ENCODE data around the gene LEO1. TPM values are rescaled to one million over a fixed set of nuclear protein-coding genes. Genes with fewer than 3 reads are reported as not detected.

LEO1 gene
- total and polyA plus RNA-seq, 4 experiments from 2014 or later: 12.6 to 28.0 (median 22.0) TPM

DNA sequence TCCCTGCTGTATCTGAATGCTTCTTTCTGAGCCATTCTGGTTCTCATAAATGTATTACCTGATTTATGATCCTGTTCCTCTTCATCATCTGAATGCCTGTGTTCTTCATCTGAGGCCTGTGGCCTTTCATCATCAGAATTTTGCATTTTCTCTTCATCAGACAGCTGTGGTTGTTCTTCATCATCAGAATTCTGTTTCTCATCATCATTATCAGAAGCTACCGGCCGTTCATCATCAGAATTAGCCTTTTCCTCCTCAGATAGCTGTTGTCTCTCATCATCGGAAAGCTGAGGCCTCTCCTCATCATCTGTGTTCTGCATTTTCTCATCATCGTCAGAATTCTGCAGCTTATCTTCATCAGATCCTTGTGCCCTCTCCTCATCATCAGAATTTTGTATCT lies 5.9 kb downstream of the LEO1 start:
- Mint-ChIP-seq H3K4me3 (peak overlapping the region in 1 of 8 donors; percentile 22), H3K4me1 (peaks cover 21 to 43% (median 27%) of the 10 kb centered on the region in 4 donors), H3K9me3 (peaks cover 0 to 20% (median 12%) of the 10 kb centered on the region in 8 donors), H3K27me3 (no peaks in the 10 kb centered on the region), H3K27ac (peak overlapping the region in 2 of 7 donors; percentile 46 to 67), H3K36me3 (peaks cover 42 to 43% of the 10 kb centered on the region in 2 donors)
- ChIA-PET POLR2A (ENCODE audit: partially characterized antibody) (no interaction called here), CTCF (ENCODE audit: partially characterized antibody) (interaction anchor here (1.2 to 2.2 kb wide), 2 partner anchors 14 to 39 kb away, joined by 3 to 8 read pairs; no protein-coding TSS in a partner anchor)
- Histone ChIP-seq H3K36me3 (ENCODE audit: insufficient read depth, low read length) (peaks cover 3% of the 10 kb centered on the region), H3K27ac (ENCODE audit: low read depth, low read length) (no peak overlapping the region), H3K27me3 (ENCODE audit: insufficient read depth, low read length) (no peaks in the 10 kb centered on the region), H3K4me1 (ENCODE audit: insufficient read depth, low read length) (peaks cover 15% of the 10 kb centered on the region), H3K9me3 (ENCODE audit: control insufficient read depth in 1 of 2, low read length in 2 of 2) (no peaks in the 10 kb centered on the region), H3K4me3 (ENCODE audit: low read length in 2 of 2) (no peak overlapping the region)
- intact Hi-C loops (cut with micrococcal nuclease): no loop called here
- DNase-seq: no peak

DNA sequence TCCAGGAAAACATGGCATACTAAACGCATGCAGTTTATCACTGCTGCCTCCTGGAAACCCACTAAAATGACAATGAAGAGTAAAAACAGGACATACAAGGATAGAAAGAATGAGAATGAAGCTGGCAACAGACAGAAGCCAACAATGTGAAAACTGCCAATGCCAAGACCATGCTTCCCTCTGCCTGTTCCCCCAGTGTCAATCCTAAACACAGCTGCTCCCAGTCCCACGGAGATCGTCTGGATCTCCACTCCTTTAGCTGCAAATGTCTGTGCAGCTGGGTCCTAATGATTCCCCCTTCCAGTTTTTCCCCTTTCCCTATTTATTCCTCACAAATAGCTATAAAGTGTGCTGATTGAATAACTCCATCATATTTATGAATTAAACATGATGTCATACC lies 16.1 kb downstream of the LEO1 start:
- CTCF ChIA-PET (ENCODE audit: partially characterized antibody): interaction anchor here (0.8 kb wide), 1 partner anchor 32 kb away, joined by 4 read pairs; no protein-coding TSS in a partner anchor
- no peak overlapping the region for H3K4me3 Mint-ChIP-seq
- no peak overlapping the region for H3K4me3 ChIP-seq (ENCODE audit: low read length in 2 of 2)
- POLR2A ChIA-PET (ENCODE audit: partially characterized antibody): interaction anchor here (0.5 kb wide), 1 partner anchor 99 kb away, joined by 3 read pairs; no protein-coding TSS in a partner anchor
- H3K4me1 Mint-ChIP-seq: peaks cover 0 to 6% (median 0%) of the 10 kb centered on the region in 4 donors
- H3K4me1 ChIP-seq (ENCODE audit: insufficient read depth, low read length): no peaks in the 10 kb centered on the region
- H3K36me3 Mint-ChIP-seq: peaks cover 56 to 75% of the 10 kb centered on the region in 2 donors
- no peak overlapping the region for H3K27ac Mint-ChIP-seq
- no peaks in the 10 kb centered on the region for H3K27me3 ChIP-seq (ENCODE audit: insufficient read depth, low read length)
- no peak for DNase-seq
- H3K27ac ChIP-seq (ENCODE audit: low read depth, low read length): no peak overlapping the region
- intact Hi-C loops (cut with micrococcal nuclease): no loop called here
- no peaks in the 10 kb centered on the region for H3K27me3 Mint-ChIP-seq
- no peaks in the 10 kb centered on the region for H3K9me3 Mint-ChIP-seq
- H3K36me3 ChIP-seq (ENCODE audit: insufficient read depth, low read length): peaks cover 68% of the 10 kb centered on the region
- H3K9me3 ChIP-seq (ENCODE audit: control insufficient read depth in 1 of 2, low read length in 2 of 2): no peaks in the 10 kb centered on the region

DNA sequence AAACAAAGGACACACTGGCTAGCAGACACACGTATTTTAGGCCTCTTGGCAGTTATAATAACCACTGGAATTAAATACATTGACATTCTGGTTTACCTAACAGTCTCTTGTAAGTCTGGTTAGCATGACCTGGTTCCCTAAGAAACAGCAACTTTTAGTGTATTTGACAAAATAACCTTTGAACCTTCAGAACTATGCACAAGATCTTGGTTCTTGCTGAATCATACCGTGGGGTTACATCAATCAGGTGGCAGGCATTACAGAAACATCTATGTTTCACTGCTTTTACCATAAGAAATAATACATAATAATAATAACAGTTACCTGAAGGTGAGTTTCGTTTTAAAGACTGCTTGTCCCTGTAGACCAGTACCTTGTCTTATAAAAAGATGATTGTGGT lies 18.8 kb downstream of the LEO1 start:
- H3K36me3 Mint-ChIP-seq: peaks cover 58 to 74% of the 10 kb centered on the region in 2 donors
- ChIA-PET CTCF (ENCODE audit: partially characterized antibody) (no interaction called here), POLR2A (ENCODE audit: partially characterized antibody) (no interaction called here)
- no peaks in the 10 kb centered on the region for H3K4me1 Mint-ChIP-seq
- no peak overlapping the region for H3K4me3 Mint-ChIP-seq
- intact Hi-C loops (cut with micrococcal nuclease): no loop called here
- DNase-seq: no peak
- Histone ChIP-seq H3K36me3 (ENCODE audit: insufficient read depth, low read length) (peaks cover 70% of the 10 kb centered on the region), H3K27me3 (ENCODE audit: insufficient read depth, low read length) (no peaks in the 10 kb centered on the region), H3K27ac (ENCODE audit: low read depth, low read length) (no peak overlapping the region), H3K4me1 (ENCODE audit: insufficient read depth, low read length) (no peaks in the 10 kb centered on the region), H3K4me3 (ENCODE audit: low read length in 2 of 2) (no peak overlapping the region), H3K9me3 (ENCODE audit: control insufficient read depth in 1 of 2, low read length in 2 of 2) (no peaks in the 10 kb centered on the region)
- H3K9me3 Mint-ChIP-seq: no peaks in the 10 kb centered on the region
- H3K27ac Mint-ChIP-seq: no peak overlapping the region
- H3K27me3 Mint-ChIP-seq: no peaks in the 10 kb centered on the region

DNA sequence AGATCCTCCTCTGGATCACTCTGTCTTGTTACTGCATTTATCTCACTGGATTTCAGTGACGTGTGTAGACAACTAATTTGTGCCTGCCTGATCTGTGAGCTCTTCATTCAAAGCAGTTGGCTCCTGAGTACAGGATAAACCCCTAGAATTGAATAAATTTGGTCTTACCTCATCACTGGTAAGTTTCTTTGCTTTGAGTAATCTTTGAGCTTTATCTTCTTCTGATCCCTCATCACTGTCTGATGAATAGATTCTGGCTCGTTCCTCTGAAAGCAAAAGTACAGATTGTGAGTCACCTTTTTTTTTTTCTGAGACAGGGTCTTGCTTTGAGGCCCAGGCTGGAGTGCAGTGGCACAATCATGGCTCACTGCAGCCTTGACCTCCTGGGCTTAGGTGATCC lies 24.5 kb downstream of the LEO1 start:
- POLR2A ChIA-PET (ENCODE audit: partially characterized antibody): interaction anchor here (1.0 kb wide), 1 partner anchor 24 kb away, joined by 3 read pairs; the partner anchor contains the start of gene LEO1
- H3K36me3 ChIP-seq (ENCODE audit: insufficient read depth, low read length): peaks cover 56% of the 10 kb centered on the region

DNA sequence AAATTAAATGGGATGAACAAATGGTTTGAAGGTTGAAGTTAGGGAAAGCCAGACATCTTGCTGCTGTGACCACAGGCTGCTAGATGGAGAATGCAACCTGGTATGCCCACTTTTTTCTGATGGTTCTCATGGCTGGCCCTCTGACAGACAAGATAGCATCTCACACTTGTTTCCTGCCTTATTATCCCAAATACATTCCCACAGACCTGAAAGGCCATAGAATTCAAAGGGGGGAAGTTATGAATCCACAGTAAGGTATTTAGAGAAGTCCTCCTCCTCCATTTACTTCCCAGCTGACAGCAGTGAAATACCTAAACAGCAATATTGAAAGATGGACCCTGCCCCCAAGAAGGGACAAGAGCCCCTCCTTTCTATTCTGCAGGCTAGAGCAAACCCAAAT lies 32.4 kb downstream of the LEO1 start:
- peak overlapping the region in 4 of 7 donors; percentile 4 to 82 (median 44) for H3K27ac Mint-ChIP-seq
- CTCF ChIA-PET (ENCODE audit: partially characterized antibody): no interaction called here
- peaks cover 25% of the 10 kb centered on the region for H3K36me3 ChIP-seq (ENCODE audit: insufficient read depth, low read length)
- POLR2A ChIA-PET (ENCODE audit: partially characterized antibody): no interaction called here
- H3K4me3 ChIP-seq (ENCODE audit: low read length in 2 of 2): no peak overlapping the region
- intact Hi-C loops (cut with micrococcal nuclease): no loop called here
- H3K27me3 Mint-ChIP-seq: no peaks in the 10 kb centered on the region
- H3K27ac ChIP-seq (ENCODE audit: low read depth, low read length): no peak overlapping the region
- H3K9me3 ChIP-seq (ENCODE audit: control insufficient read depth in 1 of 2, low read length in 2 of 2): no peaks in the 10 kb centered on the region
- peaks cover 0 to 7% (median 4%) of the 10 kb centered on the region in 4 donors for H3K4me1 Mint-ChIP-seq
- no peaks in the 10 kb centered on the region for H3K27me3 ChIP-seq (ENCODE audit: insufficient read depth, low read length)
- no peaks in the 10 kb centered on the region for H3K4me1 ChIP-seq (ENCODE audit: insufficient read depth, low read length)
- no peak for DNase-seq
- no peak overlapping the region for H3K4me3 Mint-ChIP-seq
- peaks cover 0 to 2% (median 0%) of the 10 kb centered on the region in 8 donors for H3K9me3 Mint-ChIP-seq
- peaks cover 40 to 57% of the 10 kb centered on the region in 2 donors for H3K36me3 Mint-ChIP-seq

More for the DNA sequence above, 24.5 kb downstream of the LEO1 start:
- CTCF ChIA-PET (ENCODE audit: partially characterized antibody): no interaction called here
- Histone ChIP-seq H3K4me3 (ENCODE audit: low read length in 2 of 2) (no peak overlapping the region), H3K4me1 (ENCODE audit: insufficient read depth, low read length) (no peaks in the 10 kb centered on the region), H3K9me3 (ENCODE audit: control insufficient read depth in 1 of 2, low read length in 2 of 2) (no peaks in the 10 kb centered on the region), H3K27me3 (ENCODE audit: insufficient read depth, low read length) (no peaks in the 10 kb centered on the region), H3K27ac (ENCODE audit: low read depth, low read length) (no peak overlapping the region)
- Mint-ChIP-seq H3K4me1 (peaks cover 0 to 8% (median 4%) of the 10 kb centered on the region in 4 donors), H3K9me3 (no peaks in the 10 kb centered on the region), H3K4me3 (no peak overlapping the region), H3K27me3 (no peaks in the 10 kb centered on the region), H3K27ac (peak overlapping the region in 3 of 7 donors; percentile 22 to 41 (median 26)), H3K36me3 (peaks cover 57 to 68% of the 10 kb centered on the region in 2 donors)
- intact Hi-C loops (cut with micrococcal nuclease): no loop called here
- no peak for DNase-seq

DNA sequence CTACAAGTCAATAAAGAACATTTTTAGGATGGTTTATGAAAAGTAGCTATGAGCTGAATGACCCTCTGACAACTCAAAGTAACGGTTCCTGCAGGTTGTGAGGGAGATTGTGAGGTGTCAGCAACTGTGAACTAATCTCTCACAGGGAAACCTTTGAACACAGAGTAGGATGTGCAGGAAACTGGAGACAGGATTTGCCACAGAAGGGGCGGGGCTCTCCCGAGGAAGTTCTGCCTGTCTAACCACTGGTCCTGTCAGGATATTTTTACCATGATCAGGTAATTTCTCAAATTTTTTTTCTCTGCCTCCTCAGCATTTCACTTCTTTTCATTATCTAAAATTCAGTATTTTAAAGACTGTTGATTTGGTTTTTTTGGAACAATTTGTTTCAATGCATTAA lies 33.3 kb downstream of the LEO1 start:
- H3K4me1 Mint-ChIP-seq: peaks cover 0 to 5% (median 3%) of the 10 kb centered on the region in 4 donors
- Histone ChIP-seq H3K9me3 (ENCODE audit: control insufficient read depth in 1 of 2, low read length in 2 of 2) (no peaks in the 10 kb centered on the region), H3K4me3 (ENCODE audit: low read length in 2 of 2) (no peak overlapping the region), H3K27me3 (ENCODE audit: insufficient read depth, low read length) (no peaks in the 10 kb centered on the region), H3K36me3 (ENCODE audit: insufficient read depth, low read length) (peaks cover 25% of the 10 kb centered on the region), H3K4me1 (ENCODE audit: insufficient read depth, low read length) (no peaks in the 10 kb centered on the region), H3K27ac (ENCODE audit: low read depth, low read length) (no peak overlapping the region)
- H3K36me3 Mint-ChIP-seq: peaks cover 34 to 48% of the 10 kb centered on the region in 2 donors
- peaks cover 0 to 2% (median 0%) of the 10 kb centered on the region in 8 donors for H3K9me3 Mint-ChIP-seq
- DNase-seq: no peak
- ChIA-PET CTCF (ENCODE audit: partially characterized antibody) (no interaction called here), POLR2A (ENCODE audit: partially characterized antibody) (no interaction called here)
- intact Hi-C loops (cut with micrococcal nuclease): no loop called here
- H3K4me3 Mint-ChIP-seq: no peak overlapping the region
- H3K27ac Mint-ChIP-seq: peak overlapping the region in 1 of 7 donors; percentile 74
- H3K27me3 Mint-ChIP-seq: no peaks in the 10 kb centered on the region

DNA sequence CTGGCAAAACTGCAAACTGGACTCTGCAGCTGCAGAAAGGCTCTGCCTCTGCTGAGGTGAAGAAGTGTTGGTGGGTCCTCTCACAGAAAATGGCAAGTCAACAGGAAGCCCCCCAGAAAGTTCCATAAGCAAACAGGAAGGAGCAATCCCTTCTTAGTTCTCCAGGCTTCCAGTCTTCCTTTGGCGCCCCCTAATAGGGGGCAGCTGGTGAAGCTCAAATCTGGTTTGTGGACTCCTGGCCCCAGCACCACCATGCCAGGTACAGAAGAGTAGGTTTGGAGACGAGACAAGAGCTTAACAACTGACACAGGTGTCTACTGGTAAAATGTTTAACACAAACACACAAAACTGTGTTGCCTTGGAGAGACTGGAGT lies 35.5 kb downstream of the LEO1 start:
- intact Hi-C loops (cut with micrococcal nuclease): no loop called here
- H3K9me3 ChIP-seq (ENCODE audit: control insufficient read depth in 1 of 2, low read length in 2 of 2): no peaks in the 10 kb centered on the region
- no peak overlapping the region for H3K27ac ChIP-seq (ENCODE audit: low read depth, low read length)
- DNase-seq: no peak
- no peaks in the 10 kb centered on the region for H3K27me3 ChIP-seq (ENCODE audit: insufficient read depth, low read length)
- peaks cover 0 to 2% (median 0%) of the 10 kb centered on the region in 8 donors for H3K9me3 Mint-ChIP-seq
- H3K4me3 Mint-ChIP-seq: no peak overlapping the region
- peaks cover 17% of the 10 kb centered on the region for H3K36me3 ChIP-seq (ENCODE audit: insufficient read depth, low read length)
- H3K27me3 Mint-ChIP-seq: no peaks in the 10 kb centered on the region
- H3K4me1 Mint-ChIP-seq: peaks cover 0 to 4% (median 0%) of the 10 kb centered on the region in 4 donors
- CTCF ChIA-PET (ENCODE audit: partially characterized antibody): interaction anchor here (0.6 to 1.2 kb wide), 4 partner anchors 10 to 143 kb away, joined by 3 to 4 read pairs (median 3); no protein-coding TSS in a partner anchor
- H3K4me3 ChIP-seq (ENCODE audit: low read length in 2 of 2): no peak overlapping the region
- peak overlapping the region in 1 of 7 donors; percentile 22 for H3K27ac Mint-ChIP-seq
- POLR2A ChIA-PET (ENCODE audit: partially characterized antibody): no interaction called here
- H3K4me1 ChIP-seq (ENCODE audit: insufficient read depth, low read length): no peaks in the 10 kb centered on the region
- H3K36me3 Mint-ChIP-seq: peaks cover 23 to 37% of the 10 kb centered on the region in 2 donors
